K562 (cell line): ENCODE results near the gene KLHDC7A. TPM values are rescaled to one million over a fixed set of nuclear protein-coding genes. Genes with fewer than 3 reads are reported as not detected.

Source experiments
- ATAC-seq: fragments of 200-7000 bp; cut with Tn5 transposase; 3 replicates; pipeline ENCODE4 v1.9.1; 2020; ENCODE audit warnings: moderate library complexity
- BruUV-seq: library from RNA; stranded (reverse); fragments of 400-500 nt; replicated peaks from 2 replicates; lab custom pipeline; 2021; lab: Mats Ljungman, UMichigan
- CTCF ChIA-PET: fragments of 300-600 bp; formaldehyde crosslinking; extraction: SDS; loops from one replicate; lab custom pipeline; 2021; ENCODE audit warnings: low intra/inter-chr PET ratio; lab: Yijun Ruan, JAX
- POLR2A ChIA-PET: fragments of 300-600, 350-650 bp; sonication (Branson Sonifier 250); formaldehyde crosslinking; extraction: SDS; loops from one replicate; lab custom pipeline; 2021; ENCODE audit warnings: antibody characterized with exemption, inconsistent platforms; lab: Yijun Ruan, JAX
- DNase-seq, 4 experiments: peaks; one replicate each; pipeline versions ENCODE4 v3.0.0 to v3.0.0-alpha.2; 2011 to 2018; ENCODE audit warnings: low spot score in 3 of 4, mixed read lengths in 3 of 4; ENCODE audit errors: extremely low read depth in 1 of 4
- FAIRE-seq: peaks from 2 replicates; lab custom pipeline; 2011; peaks lifted over from hg19 to GRCh38; lab: Jason Lieb, UNC
- H2AFZ ChIP-seq: 2 replicates; pipeline ENCODE4 v1.6.0; 2011; ENCODE audit warnings: low read depth, low read length, control low read depth, inconsistent platforms
- H3K27ac ChIP-seq: fragments of 200-600 bp; 3 replicates; pipeline ENCODE4 v1.8.0; 2011; ENCODE audit warnings: low read depth, mild to moderate bottlenecking, control low read depth, inconsistent platforms, low read length, moderate library complexity, mixed read lengths; ENCODE audit errors: extremely low read depth
- H3K27me3 ChIP-seq, 2 experiments: fragments of 300-600 bp in 1 of 2; 2 replicates in 1 of 2; 3 replicates in 1 of 2; pipeline versions ENCODE4 v1.6.0 to v1.8.0; 2011; ENCODE audit warnings: inconsistent platforms in 2 of 2, low read length in 2 of 2, mild to moderate bottlenecking in 1 of 2, mixed read lengths in 1 of 2, moderate library complexity in 1 of 2; ENCODE audit not compliant: control insufficient read depth in 2 of 2, insufficient read depth in 2 of 2
- H3K36me3 ChIP-seq: fragments of 300-600 bp; 3 replicates; pipeline ENCODE4 v1.8.0; 2011; ENCODE audit warnings: mild to moderate bottlenecking, low read length, inconsistent platforms; ENCODE audit not compliant: control insufficient read depth, insufficient read depth
- H3K4me1 ChIP-seq, 2 experiments: fragments of 200-600 bp in 1 of 2; replicated peaks in 1 of 2; 2 replicates in 1 of 2; 3 replicates in 1 of 2; pipeline versions ENCODE4 v1.5.1 to v1.8.0; 2011; ENCODE audit warnings: inconsistent platforms in 2 of 2, low read length in 2 of 2, mild to moderate bottlenecking in 1 of 2, mixed read lengths in 1 of 2, moderate library complexity in 1 of 2; ENCODE audit not compliant: control insufficient read depth in 2 of 2, insufficient read depth in 2 of 2
- H3K4me2 ChIP-seq: 2 replicates; pipeline ENCODE4 v1.6.1; 2011; ENCODE audit warnings: low read length, control low read depth, inconsistent platforms, mixed read lengths; ENCODE audit not compliant: insufficient read depth
- H3K4me3 ChIP-seq: fragments of 200-600 bp; sonication (generic), shearing (Covaris generic); 2 replicates; pipeline ENCODE4 v1.5.1; 2016; ENCODE audit warnings: control low read depth, inconsistent platforms
- H3K79me2 ChIP-seq: fragments of 200-600 bp; 3 replicates; pipeline ENCODE4 v1.8.0; 2011; ENCODE audit warnings: low read length, inconsistent platforms; ENCODE audit not compliant: control insufficient read depth, insufficient read depth
- H3K9ac ChIP-seq, 2 experiments: 2 replicates each; pipeline versions ENCODE4 v1.6.0 to v1.6.1; 2011; ENCODE audit warnings: low read depth in 2 of 2, low read length in 2 of 2, control low read depth in 1 of 2, inconsistent platforms in 1 of 2, mild to moderate bottlenecking in 1 of 2, mixed read lengths in 1 of 2; ENCODE audit not compliant: insufficient read depth in 1 of 2
- H3K9me1 ChIP-seq: one replicate; pipeline ENCODE4 v1.6.0; 2011; ENCODE audit warnings: inconsistent platforms, mild to moderate bottlenecking, low read length, moderate library complexity; ENCODE audit not compliant: control insufficient read depth, insufficient read depth
- H3K9me3 ChIP-seq: replicated peaks from 2 replicates; pipeline ENCODE4 v1.5.1; 2011; ENCODE audit warnings: low read depth, low read length, inconsistent platforms; ENCODE audit not compliant: control insufficient read depth, insufficient read depth
- H4K20me1 ChIP-seq: replicated peaks from 2 replicates; pipeline ENCODE4 v1.6.1; 2011; ENCODE audit warnings: low read length, inconsistent platforms, mixed read lengths; ENCODE audit not compliant: control insufficient read depth, insufficient read depth
- HDGF ChIP-seq: fragments of 450-650 bp; IDR thresholded peaks from 2 replicates; pipeline ENCODE4 v1.6.1; 2016
- MAFG ChIP-seq: fragments of 450-650 bp; conservative IDR thresholded peaks from 2 replicates; pipeline ENCODE4 v1.6.1; 2016; ENCODE audit warnings: missing genetic modification characterization, missing compliant biosample characterization
- PHF21A ChIP-seq: fragments of 450-650 bp; IDR thresholded peaks from 2 replicates; pipeline ENCODE4 v1.6.1; 2017; ENCODE audit warnings: low read depth, borderline replicate concordance
- RUNX1 ChIP-seq: sonication (generic); IDR thresholded peaks from 2 replicates; pipeline ENCODE4 v1.6.1; 2016; ENCODE audit warnings: antibody characterized with exemption, low read depth
- SLC30A9 ChIP-seq: fragments of 250-450 bp; sonication (Bioruptor Pico); IDR thresholded peaks from 2 replicates; pipeline ENCODE4 v1.8.0; 2022; ENCODE audit warnings: mild to moderate bottlenecking, moderate library complexity
- SP1 ChIP-seq: sonication (generic); formaldehyde crosslinking; IDR thresholded peaks from 2 replicates; pipeline ENCODE4 v1.8.1; 2022; ENCODE audit warnings: mild to moderate bottlenecking, missing genetic modification reagents
- TFAM ChIP-seq: fragments of 250-450 bp; sonication (Bioruptor Pico); conservative IDR thresholded peaks from 2 replicates; pipeline ENCODE4 v1.5.0; 2021; ENCODE audit warnings: mild to moderate bottlenecking, moderate library complexity
- ZBTB7A ChIP-seq: IDR thresholded peaks from 2 replicates; pipeline ENCODE4 v1.6.1; 2011; ENCODE audit warnings: low read depth, mild to moderate bottlenecking, low read length, moderate library complexity, borderline replicate concordance; ENCODE audit not compliant: control insufficient read depth
- ZFPM2 ChIP-seq: fragments of 250-450 bp; sonication (Bioruptor Pico); IDR thresholded peaks from 2 replicates; pipeline ENCODE4 v1.5.1; 2022; ENCODE audit warnings: mild to moderate bottlenecking
- ZNF175 ChIP-seq: fragments of 200-800 bp; sonication (Bioruptor generic); IDR thresholded peaks from 2 replicates; pipeline ENCODE4 v1.6.1; 2016; ENCODE audit warnings: low read depth, mild to moderate bottlenecking, missing genetic modification characterization, missing compliant biosample characterization
- ZNF75A ChIP-seq: fragments of 450-650 bp; formaldehyde crosslinking; IDR thresholded peaks from 2 replicates; pipeline ENCODE4 v1.4.0; 2020; ENCODE audit warnings: mild to moderate bottlenecking
- ZNF79 ChIP-seq: fragments of 250-450 bp; sonication (Bioruptor Pico); IDR thresholded peaks from 2 replicates; pipeline ENCODE4 v1.4.0; 2020; ENCODE audit warnings: low read depth, mild to moderate bottlenecking, moderate library complexity
- WGBS: fragments of 100-300 bp; shearing (Covaris generic); methylation state at CpG from one replicate; pipeline ENCODE4 v1.1.6; 2016; ENCODE audit warnings: low coverage, mixed read lengths; ENCODE audit not compliant: insufficient coverage; ENCODE audit errors: missing lambda C conversion rate; 5-methylcytosine and 5-hydroxymethylcytosine counted together
- in situ Hi-C: fragments of 300-500 bp; cut with MboI; formaldehyde crosslinking; loops from 4 replicates; pipeline ENCODE4 v1.15.0; 2018; ENCODE audit warnings: inconsistent platforms, mixed read lengths
- intact Hi-C: fragments of 100-400 bp; cut with micrococcal nuclease; formaldehyde crosslinking; loops from 2 replicates; pipeline ENCODE4 v1.14.2; 2022
- polyA plus RNA-seq, 8 experiments: library from polyadenylated mRNA; depleted of rRNA in 4 of 8; stranded (reverse) in 5 of 8; unstranded in 3 of 8; fragments of >200 nt; fragmentation: Nextera tagmentation in 2 of 8; fragmentation: Illumina TruSeq in 1 of 8; extraction: Ambion mirVana in 2 of 8; extraction: Trizol in 1 of 8; gene quantifications; 2 replicates each; pipeline versions ENCODE4 v1.2.1 to v1.2.3, GENCODE V29; 2011 to 2014; ENCODE audit warnings: inconsistent platforms in 1 of 8, missing spikeins in 1 of 8
- total RNA-seq, 7 experiments: library from RNA; depleted of rRNA in 6 of 7; stranded (reverse); fragments of >200 nt in 6 of 7; fragmentation: Illumina TruSeq in 2 of 7; extraction: Trizol in 2 of 7; gene quantifications; 2 replicates each; pipeline versions ENCODE4 v1.2.1 to v1.2.3, GENCODE V29; 2011 to 2021; ENCODE audit warnings: low replicate concordance in 1 of 7

The KLHDC7A gene
- total and polyA plus RNA-seq, 9 of the 15 experiments (the other 6 are each of a cell fraction or from before 2014, with no cell fraction given): 0.01 to 0.02 (median 0.01) TPM; not detected in 6

- FAIRE-seq: no peak
- H3K4me3 ChIP-seq: no peak overlapping the region
- H3K27me3 ChIP-seq: peaks cover 0 to 40% of the 10 kb centered on the region in 2 experiments; a peak in 3 of 5 replicates
- peaks cover 0 to 6% of the 10 kb centered on the region in 2 experiments; a peak in 2 of 5 replicates for H3K4me1 ChIP-seq
- TF ChIP-seq ZNF175 (CRISPR knock-in tag) (no peak), PHF21A (no peak), MAFG (tag) (no peak), ZNF75A (no peak), ZFPM2 (CRISPR knock-in tag) (no peak), ZNF79 (CRISPR knock-in tag) (no peak), ZBTB7A (no peak), RUNX1 (no peak), SP1 (CRISPR knock-in tag) (no peak), HDGF (no peak), SLC30A9 (CRISPR knock-in tag) (no peak), TFAM (CRISPR knock-in tag) (no peak)
- TF ChIP-seq, all 486 proteins: peak for 0
- POLR2A ChIA-PET: interaction anchor here (0.6 kb wide), 2 partner anchors 63 to 80 kb away, joined by 3 read pairs; no protein-coding TSS in a partner anchor
- Histone ChIP-seq H3K27ac (no peak overlapping the region), H4K20me1 (peaks cover 6% of the 10 kb centered on the region; the same call in 1 of the 2 replicates), H3K4me2 (no peak overlapping the region), H3K9me1 (no peaks in the 10 kb centered on the region), H3K36me3 (no peaks in the 10 kb centered on the region), H3K79me2 (no peaks in the 10 kb centered on the region), H2AFZ (no peak overlapping the region), H3K9me3 (no peaks in the 10 kb centered on the region), H3K9ac (no peak overlapping the region)
- DNase-seq (peak in 1 of 4 experiments; percentile 9), ATAC-seq (no peak)
- BruUV-seq: no TSS peak
- CTCF ChIA-PET: no interaction called here
- in situ Hi-C loops: no loop called here
- intact Hi-C loops: no loop called here
- WGBS: 7% methylated on average over 10 of the region's 10 CpGs
These were observed 5.4 kb upstream of the KLHDC7A start for GRCh38 chr1:18475234-18475905.
